Brain microvascular endothelial cell (primary cell): ENCODE measurements around the gene BATF3.

ENCODE experiments used
- DNase-seq: peaks from one replicate; pipeline ENCODE4 v3.0.0-alpha.2; 2020
- H3K27ac ChIP-seq: fragments of 250-450 bp; sonication (Bioruptor Pico); 2 replicates; pipeline ENCODE4 v1.5.1; 2020; ENCODE audit warnings: mild to moderate bottlenecking, moderate library complexity
- H3K27me3 ChIP-seq: fragments of 250-450 bp; sonication (Bioruptor Pico); replicated peaks from 2 replicates; pipeline ENCODE4 v1.5.1; 2020; ENCODE audit warnings: mild to moderate bottlenecking
- H3K36me3 ChIP-seq: fragments of 250-450 bp; sonication (Bioruptor Pico); replicated peaks from 2 replicates; pipeline ENCODE4 v1.5.1; 2020; ENCODE audit warnings: mild to moderate bottlenecking
- H3K4me3 ChIP-seq: 2 replicates; pipeline ENCODE4 v1.5.1; 2011; ENCODE audit warnings: low read depth, mild to moderate bottlenecking, control low read depth, low read length, moderate library complexity
- in situ Hi-C: cut with HindIII; loops from 2 replicates; pipeline ENCODE4 v1.10.0; 2017; ENCODE audit warnings: low sequenced_read_pairs, low pct_ligation_motif_present
- TF ChIP-seq, protein P1 (sequence below): IDR thresholded peaks from 2 replicates; pipeline ENCODE4 v1.5.1; 2011; ENCODE audit warnings: low read depth, mild to moderate bottlenecking, moderate library complexity, low read length, control low read depth, inconsistent platforms; ENCODE audit errors: missing control alignments

BATF3 gene

DNA sequence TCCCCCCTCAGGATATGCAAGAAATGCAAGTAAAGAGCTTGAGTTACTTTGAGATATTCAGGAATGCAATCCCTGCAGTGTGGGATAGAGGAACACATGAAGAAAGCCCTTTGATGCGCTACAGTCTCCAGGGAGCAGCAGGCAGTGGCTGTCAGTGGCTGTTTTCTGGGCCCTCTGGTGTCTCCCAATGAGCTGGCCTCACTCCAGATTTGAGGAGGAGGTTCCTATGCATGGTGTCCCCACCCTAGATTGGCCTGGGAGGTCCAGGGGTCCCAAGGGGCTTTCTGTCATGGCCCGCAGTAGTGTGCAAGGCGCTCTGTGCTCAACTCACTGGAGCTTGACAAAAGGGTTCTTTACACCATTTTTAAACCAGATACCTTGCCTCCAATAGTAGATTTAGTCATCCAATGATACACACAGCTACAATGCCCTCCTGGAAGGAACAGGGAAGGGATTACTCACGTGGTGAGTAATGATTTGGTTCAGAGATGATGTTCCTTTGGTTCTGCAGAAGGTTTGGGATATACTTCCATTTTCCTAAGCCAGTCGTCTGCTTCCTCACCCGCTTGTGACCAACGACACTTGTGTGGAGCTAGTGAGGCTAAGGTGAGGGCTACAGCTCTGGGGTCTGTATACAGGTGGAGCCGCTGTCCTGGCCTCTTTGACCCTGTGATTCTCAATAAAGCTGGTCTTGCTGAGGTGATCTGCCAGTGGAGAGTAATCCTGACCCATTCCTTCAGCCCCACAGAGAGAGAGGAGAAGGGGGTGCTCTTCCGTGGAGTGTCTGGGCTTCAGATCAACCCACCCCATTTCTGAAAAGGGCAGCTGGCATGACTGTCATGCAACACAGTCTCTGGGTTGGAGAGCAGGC, 6.6 kb downstream of the BATF3 start:
- Histone ChIP-seq H3K27ac (no peak overlapping the region), H3K4me3 (no peak overlapping the region), H3K27me3 (no peaks in the 10 kb centered on the region), H3K36me3 (no peaks in the 10 kb centered on the region)
- in situ Hi-C loops = no loop called here
- TF ChIP-seq, protein P1, sequence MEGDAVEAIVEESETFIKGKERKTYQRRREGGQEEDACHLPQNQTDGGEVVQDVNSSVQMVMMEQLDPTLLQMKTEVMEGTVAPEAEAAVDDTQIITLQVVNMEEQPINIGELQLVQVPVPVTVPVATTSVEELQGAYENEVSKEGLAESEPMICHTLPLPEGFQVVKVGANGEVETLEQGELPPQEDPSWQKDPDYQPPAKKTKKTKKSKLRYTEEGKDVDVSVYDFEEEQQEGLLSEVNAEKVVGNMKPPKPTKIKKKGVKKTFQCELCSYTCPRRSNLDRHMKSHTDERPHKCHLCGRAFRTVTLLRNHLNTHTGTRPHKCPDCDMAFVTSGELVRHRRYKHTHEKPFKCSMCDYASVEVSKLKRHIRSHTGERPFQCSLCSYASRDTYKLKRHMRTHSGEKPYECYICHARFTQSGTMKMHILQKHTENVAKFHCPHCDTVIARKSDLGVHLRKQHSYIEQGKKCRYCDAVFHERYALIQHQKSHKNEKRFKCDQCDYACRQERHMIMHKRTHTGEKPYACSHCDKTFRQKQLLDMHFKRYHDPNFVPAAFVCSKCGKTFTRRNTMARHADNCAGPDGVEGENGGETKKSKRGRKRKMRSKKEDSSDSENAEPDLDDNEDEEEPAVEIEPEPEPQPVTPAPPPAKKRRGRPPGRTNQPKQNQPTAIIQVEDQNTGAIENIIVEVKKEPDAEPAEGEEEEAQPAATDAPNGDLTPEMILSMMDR = no peak
- DNase-seq = no peak

DNA sequence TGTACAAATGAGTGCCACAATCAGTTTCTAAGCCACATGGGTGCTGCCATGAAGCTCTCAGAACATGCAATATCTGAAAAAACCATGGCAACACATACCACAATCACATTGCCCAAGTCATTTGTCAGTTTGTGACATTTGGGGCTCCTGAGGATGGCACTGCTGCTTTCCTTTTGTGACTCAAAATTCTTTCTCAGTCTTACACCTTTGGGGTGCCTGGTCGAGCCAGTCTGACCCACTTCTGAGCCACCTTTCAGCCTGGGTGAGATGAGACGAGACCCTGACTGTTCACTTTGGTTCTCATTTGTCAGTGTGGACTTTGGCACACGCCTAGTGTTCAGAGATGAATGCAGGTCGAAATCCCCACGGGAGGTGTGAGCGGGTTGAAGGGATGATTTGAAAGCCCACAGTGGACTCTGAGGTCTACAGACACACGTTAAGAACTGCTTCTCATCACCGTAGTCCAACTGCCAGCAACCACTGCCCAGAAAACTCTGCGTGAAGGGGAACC, 8.0 kb downstream of the BATF3 start:
- in situ Hi-C loops = no loop called here
- TF ChIP-seq, protein P1 = no peak
- H3K4me3 ChIP-seq = no peak overlapping the region
- H3K27me3 ChIP-seq = no peaks in the 10 kb centered on the region
- H3K27ac ChIP-seq = no peak overlapping the region
- DNase-seq = no peak
- no peaks in the 10 kb centered on the region for H3K36me3 ChIP-seq

DNA sequence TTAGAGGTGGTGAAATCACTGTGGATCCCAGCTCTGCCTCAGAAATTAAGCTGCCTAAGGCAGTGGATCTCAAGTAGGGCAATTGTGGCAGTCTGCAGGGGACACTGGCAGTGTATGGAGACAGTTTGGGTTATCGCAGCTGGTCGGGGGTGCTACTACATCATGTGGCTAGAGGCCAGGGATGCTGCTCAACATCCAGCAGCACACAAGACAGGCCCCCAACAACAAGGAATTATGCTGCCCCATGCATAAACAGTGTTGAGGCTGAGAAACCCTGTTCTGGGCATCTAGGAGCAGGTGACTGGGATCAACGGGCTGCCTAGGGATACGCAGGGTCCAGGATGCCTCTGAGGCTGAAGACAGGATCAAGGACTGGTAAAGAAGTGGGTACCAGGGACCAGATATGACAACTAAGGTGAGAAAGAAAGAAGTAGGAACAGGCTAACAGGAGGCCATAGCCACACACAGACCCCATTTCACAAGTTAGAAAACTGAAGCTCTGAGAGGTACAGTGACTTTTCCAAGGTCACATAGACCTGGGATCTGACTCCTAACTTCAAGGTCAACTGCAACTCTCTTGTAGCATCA, 8.7 kb downstream of the BATF3 start:
- no peak for DNase-seq
- H3K4me3 ChIP-seq = no peak overlapping the region
- no peak overlapping the region for H3K27ac ChIP-seq
- H3K36me3 ChIP-seq = no peaks in the 10 kb centered on the region
- in situ Hi-C loops = no loop called here
- no peaks in the 10 kb centered on the region for H3K27me3 ChIP-seq
- TF ChIP-seq, protein P1 = no peak

DNA sequence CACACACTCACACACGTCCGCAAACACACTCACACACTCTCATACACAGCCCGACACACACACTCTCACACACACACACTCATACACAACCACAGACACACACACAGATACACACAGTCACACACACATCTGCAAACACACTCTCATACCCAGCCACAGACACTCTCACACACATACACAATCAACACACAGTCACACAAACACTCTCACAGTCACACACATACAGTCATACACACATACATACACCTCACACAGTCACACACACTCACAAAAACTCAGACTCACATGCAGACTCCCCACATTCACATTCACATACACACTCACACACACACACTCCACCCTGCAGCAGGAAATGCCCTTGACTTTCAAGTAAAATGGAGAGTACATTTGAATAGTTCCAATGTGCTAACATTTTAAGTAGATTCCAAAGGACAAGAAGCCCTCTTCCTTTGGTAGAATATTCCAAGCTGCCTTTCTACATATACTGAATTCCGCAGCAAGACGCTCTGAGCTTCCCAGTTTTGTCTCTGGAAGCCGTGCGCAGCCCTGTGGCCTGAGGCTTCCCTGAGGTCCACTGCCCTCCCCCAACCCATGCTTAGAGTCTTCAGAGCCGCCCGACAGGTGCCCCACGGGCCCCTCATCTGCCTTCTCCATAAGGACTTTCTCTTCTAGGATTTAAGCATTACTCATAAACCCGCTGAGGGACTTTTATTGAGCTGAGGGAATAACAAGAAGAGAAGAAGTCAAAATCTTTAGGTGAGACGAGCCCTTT, 9.7 kb downstream of the BATF3 start:
- H3K27me3 ChIP-seq = no peaks in the 10 kb centered on the region
- no peak overlapping the region for H3K27ac ChIP-seq
- H3K4me3 ChIP-seq = no peak overlapping the region
- no peak for DNase-seq
- no peaks in the 10 kb centered on the region for H3K36me3 ChIP-seq
- in situ Hi-C loops = no loop called here
- TF ChIP-seq, protein P1 = no peak

DNA sequence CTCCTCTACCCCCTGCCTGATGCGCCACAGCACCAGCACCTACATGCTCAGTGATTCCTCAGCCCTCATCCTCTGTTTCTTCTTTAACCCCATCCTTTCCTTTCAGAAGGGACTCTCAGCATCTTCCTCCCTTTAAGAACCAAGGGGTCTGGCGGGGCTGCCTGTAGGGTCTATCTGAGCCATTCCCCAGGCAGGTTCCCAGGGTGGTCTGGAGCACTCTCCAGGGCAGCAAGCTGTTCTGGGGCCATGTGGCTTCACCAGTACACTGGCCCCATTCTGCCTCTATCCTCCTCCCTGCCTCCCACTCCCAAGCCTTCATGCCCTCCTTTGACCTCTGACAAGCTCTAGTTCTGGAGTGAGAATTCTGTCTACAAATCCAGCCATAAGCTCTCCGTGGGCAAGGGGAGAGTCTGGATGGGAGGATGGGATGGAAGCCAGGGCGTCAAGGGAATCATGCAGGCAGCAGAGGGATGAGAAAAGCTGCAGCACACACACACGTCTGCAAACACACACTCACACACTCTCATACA, 10.4 kb downstream of the BATF3 start:
- DNase-seq = no peak
- no peak overlapping the region for H3K4me3 ChIP-seq
- H3K27ac ChIP-seq = no peak overlapping the region
- no peaks in the 10 kb centered on the region for H3K27me3 ChIP-seq
- H3K36me3 ChIP-seq = no peaks in the 10 kb centered on the region
- in situ Hi-C loops = no loop called here
- TF ChIP-seq, protein P1 = no peak
